Lower leg skin (tissue), 3 donors: ENCODE results near the gene EBI3.

ENCODE experiments used
- CTCF ChIP-seq, 3 donors: fragments of 450-650 bp; IDR thresholded peaks; one replicate each; pipeline ENCODE4 v1.5.1; 2016; ENCODE audit warnings: antibody characterized with exemption in 3 of 3, mild to moderate bottlenecking in 3 of 3, moderate library complexity in 2 of 3
- POLR2A ChIP-seq, 2 donors: fragments of 450-650 bp; IDR thresholded peaks; one replicate each; pipeline ENCODE4 v1.6.1; 2016 to 2017; ENCODE audit warnings: antibody characterized with exemption in 2 of 2, mild to moderate bottlenecking in 1 of 2, moderate library complexity in 1 of 2

GRCh38 chr19:4196009-4196408, 33.3 kb upstream of the EBI3 start:
- TF ChIP-seq CTCF (IDR thresholded peaks at IDR 0.05) (no peak), POLR2A (IDR thresholded peaks at IDR 0.05) (no peak)
